ENCODE measurements around the gene CLEC4G.
"Not testable (repeated sequence)": the region's sequence is repeated elsewhere in the genome, so short reads cannot be mapped to it uniquely, and the experiment has no call there.

Gene CLEC4G

GRCh38 chr19:7748171-7748570 lies 16.3 kb upstream of the CLEC4G start:
- no peak for TF ChIP-seq CTCF (IDR thresholded peaks at IDR 0.05; ENCODE audit: low read depth, low read length, missing control alignments)
- in situ Hi-C loops (cut with HindIII; ENCODE audit: low sequenced_read_pairs), result no loop called here
- H3K4me3 ChIP-seq (ENCODE audit: low read depth, low read length), result no peak overlapping the region
- DNase-seq (ENCODE audit: low read depth), result no peak

GRCh38 chr19:7746903-7747884 lies 15.3 kb upstream of the CLEC4G start, which contains the start of gene CD209:
Gene CD209, minus strand, starts transcription at chr19:7747534. Its CDS starts 23 bp downstream, at chr19:7747511.
- TF ChIP-seq CTCF (IDR thresholded peaks at IDR 0.05; ENCODE audit: low read depth, low read length, missing control alignments), result no peak
- no peak within 1 kb of the TSS for H3K4me3 ChIP-seq (ENCODE audit: low read depth, low read length)
- DNase-seq (ENCODE audit: low read depth), result no peak
- in situ Hi-C loops (cut with HindIII; ENCODE audit: low sequenced_read_pairs), result no loop called here

DNA sequence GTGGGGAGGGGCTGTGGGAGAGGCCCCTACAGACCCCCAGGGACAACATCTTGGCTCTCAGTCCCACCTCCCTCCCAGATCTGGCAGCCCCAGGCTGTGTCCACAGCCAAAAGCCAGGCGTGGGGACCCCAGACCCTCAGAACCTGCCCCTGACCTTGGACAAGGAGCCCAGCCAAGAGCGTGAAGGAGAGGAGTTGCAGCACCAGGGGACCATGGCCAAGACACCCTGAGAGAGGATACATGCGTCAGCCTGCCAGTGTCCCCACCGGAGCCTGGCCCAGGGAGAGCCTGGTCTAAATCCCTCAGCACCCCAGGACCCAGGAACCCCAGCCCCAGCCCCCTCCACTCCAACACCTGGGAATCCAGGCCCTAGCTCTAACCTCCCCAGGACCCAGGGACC lies 14.4 kb upstream of the CLEC4G start:
- H3K4me3 ChIP-seq (ENCODE audit: low read depth, low read length); DNase-seq (ENCODE audit: low read depth); in situ Hi-C loops (cut with HindIII; ENCODE audit: low sequenced_read_pairs): not testable (repeated sequence)

- TF ChIP-seq CTCF (IDR thresholded peaks at IDR 0.05; ENCODE audit: low read depth, low read length, missing control alignments), result no peak
- in situ Hi-C loops (cut with HindIII; ENCODE audit: low sequenced_read_pairs), result no loop called here
- H3K4me3 ChIP-seq (ENCODE audit: low read depth, low read length), result no peak overlapping the region
- no peak for DNase-seq (ENCODE audit: low read depth)
Observed at GRCh38 chr19:7744871-7745650, 13.2 kb upstream of the CLEC4G start.

DNA sequence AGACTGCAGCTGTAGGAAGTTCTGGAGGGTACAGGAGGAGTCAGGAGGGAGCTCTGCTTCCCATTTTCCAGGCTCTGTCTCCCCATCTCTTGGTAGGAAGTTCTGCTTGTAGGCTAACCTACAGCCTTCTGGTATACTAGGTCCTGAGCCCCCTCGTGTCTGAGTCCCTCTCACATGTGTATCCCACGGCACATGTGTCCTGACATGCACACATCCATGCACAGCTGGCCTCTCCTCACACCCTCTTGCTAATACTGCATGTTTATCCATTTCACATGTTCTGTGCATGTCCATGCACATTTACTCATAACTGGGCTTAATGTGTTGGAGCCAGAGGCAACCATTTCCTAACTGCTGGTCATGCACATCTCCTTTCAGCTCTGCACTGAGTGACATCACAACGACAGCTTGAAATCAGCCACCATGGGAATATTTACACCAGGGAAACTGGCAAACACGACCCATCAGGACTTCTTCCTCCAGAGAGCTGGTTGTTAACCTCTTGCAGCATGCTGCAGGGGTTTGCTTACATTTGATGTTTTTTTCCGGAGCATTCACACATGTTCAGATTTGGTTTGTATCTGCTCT lies 12.4 kb upstream of the CLEC4G start:
- H3K4me3 ChIP-seq (ENCODE audit: low read depth, low read length), result no peak overlapping the region
- DNase-seq (ENCODE audit: low read depth), result no peak
- in situ Hi-C loops (cut with HindIII; ENCODE audit: low sequenced_read_pairs), result no loop called here
- no peak for TF ChIP-seq CTCF (IDR thresholded peaks at IDR 0.05; ENCODE audit: low read depth, low read length, missing control alignments)

DNA sequence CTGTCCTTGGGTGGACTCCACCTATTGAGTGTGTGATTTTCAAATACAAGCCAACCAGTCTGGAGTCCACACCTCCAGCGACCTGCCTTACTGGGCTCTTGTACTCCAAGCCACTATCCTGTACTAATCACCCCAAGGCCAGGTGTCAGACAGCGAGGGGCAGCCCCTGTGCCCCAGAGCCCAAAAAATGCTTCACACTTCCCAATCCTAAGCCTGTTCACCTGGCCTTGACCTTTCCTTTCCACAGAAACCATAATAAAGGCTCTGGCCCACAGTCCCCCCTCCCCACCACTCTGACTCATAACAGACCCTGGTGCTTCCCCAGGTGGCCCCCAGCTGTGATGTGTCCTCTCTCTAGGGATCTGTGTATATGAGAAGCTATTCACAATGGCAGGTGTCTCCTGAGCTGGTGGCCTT lies 11.5 kb upstream of the CLEC4G start:
- no peak for DNase-seq (ENCODE audit: low read depth)
- H3K4me3 ChIP-seq (ENCODE audit: low read depth, low read length), result no peak overlapping the region
- TF ChIP-seq CTCF (IDR thresholded peaks at IDR 0.05; ENCODE audit: low read depth, low read length, missing control alignments), result no peak
- in situ Hi-C loops (cut with HindIII; ENCODE audit: low sequenced_read_pairs), result no loop called here
